CD4-positive, alpha-beta T cell treated with Interleukin-2 at 100 ng/mL for 4 hours (primary cell): ENCODE measurements around the gene TEDC2.
"Not testable (repeated sequence)": the region's sequence is repeated elsewhere in the genome, so short reads cannot be mapped to it uniquely, and the experiment has no call there.

Experiments used
- DNase-seq: peaks from one replicate; pipeline ENCODE4 v3.0.0-alpha.2; 2020; ENCODE audit warnings: low spot score

Gene TEDC2

DNA sequence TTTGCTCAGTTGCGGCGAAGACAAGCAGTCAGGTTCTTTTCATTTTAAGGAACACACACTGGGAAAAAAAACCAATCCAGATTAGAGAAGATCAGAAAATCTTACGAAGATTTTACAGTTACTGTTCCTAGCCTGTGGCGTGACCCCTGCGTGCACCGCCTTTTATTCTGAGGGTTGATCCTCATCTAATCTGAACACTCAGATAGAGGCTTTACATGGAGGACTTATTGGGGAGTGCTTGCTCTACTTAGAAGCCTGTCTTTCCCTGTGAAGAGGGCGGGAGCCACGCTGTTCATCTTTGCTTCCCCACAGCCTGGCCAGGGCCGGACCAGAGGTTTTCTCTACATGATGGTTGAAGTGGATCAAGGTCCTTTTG lies 16.4 kb downstream of the TEDC2 start:
- no peak for DNase-seq

DNA sequence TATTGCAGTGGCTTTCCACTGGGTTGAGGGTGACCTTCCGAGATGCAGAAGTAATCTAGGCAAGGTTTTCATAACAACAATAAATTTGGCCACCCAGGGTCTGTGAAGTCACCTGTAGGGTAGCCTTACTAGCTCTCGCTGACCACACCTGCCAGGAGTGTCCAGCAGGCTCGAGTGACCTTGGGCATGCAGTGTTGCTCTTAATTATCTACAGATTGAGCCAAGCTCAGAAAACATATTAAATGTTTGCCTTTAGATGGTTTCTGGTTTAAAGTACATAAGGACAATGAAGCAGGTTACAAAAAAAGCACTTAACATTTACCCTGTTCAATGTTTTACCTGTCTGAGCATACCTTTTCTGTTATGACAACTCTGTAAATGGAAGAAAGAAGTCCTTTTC lies 16.8 kb downstream of the TEDC2 start:
- DNase-seq, result no peak

DNA sequence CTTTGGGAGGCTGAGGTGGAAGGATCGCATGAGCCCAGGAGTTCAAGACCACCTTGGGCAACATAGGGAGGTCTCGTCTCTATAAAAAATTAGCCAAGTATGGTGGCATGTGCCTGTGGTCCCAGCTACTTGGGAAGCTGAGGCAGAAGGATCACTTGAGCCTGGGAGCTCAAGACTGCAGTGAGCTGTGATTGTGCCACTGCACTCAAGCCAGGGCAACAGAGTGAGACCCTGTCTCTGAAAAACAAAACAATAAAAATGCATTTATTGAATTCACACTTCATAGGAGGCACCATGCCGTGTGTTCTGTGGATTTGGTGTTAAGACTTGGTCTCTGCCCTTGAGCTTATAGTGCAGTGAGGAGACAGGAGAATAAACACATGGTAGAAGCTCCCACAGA lies 17.4 kb downstream of the TEDC2 start:
- no peak for DNase-seq

DNA sequence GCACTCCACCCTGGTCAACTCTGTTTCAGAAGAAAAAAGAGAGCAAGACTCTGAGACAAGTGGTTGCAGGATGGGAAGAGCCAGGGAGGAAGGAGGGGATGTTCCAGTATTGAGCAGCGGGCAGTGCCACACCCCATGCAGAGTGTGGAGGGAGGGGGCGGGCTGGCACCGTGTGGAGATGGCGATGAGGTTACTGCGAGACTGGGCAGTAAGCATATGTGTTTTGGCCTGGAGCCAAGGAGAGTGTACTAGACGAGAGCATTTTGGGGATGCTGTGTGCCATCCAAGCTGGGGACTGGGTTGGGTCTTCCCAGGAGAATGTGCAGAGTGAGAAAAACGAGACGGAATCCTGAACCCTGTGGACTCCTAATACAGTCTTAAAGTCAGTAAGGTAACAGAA lies 18.4 kb downstream of the TEDC2 start:
- no peak for DNase-seq

DNA sequence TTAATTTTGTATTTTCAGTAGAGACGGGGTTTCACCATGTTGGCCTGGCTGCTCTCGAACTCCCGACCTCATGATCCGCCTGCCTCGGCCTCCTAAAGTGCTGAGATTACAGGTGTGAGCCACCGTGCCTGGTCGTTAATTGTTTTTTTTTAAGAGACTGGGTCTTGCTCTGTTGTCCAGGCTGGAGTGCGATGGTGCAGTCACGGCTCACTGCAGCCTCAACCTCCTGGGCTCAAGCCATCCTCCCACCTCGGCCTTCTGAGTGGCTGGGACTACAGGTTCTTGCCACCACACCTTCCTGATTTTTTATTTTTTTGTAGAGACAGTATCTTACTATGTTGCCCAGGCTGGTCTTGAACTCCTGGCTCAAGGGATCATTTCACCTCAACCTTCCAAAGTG lies 20.1 kb downstream of the TEDC2 start:
- DNase-seq, result not testable (repeated sequence)

DNA sequence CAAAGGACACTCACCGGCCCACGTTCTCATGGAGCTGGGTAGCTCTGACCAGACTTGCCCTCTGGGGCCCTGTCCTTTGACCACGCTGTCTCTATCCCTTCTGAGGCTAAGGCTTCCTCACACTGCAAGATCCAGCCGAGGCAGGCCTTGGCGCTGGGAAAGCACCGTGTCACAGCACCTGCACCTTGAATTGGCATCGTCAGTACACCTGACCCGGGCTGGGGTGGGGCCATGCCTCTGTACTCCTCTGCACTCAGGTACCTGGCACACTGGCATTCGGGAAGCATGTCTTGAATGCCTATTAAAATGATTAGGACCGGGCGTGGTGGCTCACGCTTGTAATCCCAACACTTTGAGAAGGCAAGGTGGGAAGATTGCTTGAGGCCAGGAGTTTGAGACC lies 21.0 kb downstream of the TEDC2 start:
- DNase-seq, result no peak

DNA sequence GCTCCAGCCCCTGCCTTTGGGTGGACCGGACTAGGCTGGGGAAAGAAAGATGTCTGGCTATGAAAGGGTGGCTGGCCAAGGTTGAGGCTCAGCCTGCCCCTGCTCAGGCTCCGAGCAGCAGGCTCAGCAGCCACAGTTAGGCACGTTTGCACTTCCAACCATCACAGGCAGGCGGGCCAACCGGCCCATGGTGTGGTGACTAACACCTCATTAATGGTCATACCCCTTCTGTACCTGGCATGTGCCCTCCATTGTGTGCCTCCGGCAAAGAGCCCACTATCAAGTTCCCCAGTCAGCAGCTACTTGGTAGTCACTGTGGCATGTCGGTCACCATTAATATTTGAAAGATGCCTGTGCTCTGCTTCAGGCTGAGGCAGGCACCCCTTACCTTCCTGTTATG lies 21.8 kb downstream of the TEDC2 start:
- no peak for DNase-seq

DNA sequence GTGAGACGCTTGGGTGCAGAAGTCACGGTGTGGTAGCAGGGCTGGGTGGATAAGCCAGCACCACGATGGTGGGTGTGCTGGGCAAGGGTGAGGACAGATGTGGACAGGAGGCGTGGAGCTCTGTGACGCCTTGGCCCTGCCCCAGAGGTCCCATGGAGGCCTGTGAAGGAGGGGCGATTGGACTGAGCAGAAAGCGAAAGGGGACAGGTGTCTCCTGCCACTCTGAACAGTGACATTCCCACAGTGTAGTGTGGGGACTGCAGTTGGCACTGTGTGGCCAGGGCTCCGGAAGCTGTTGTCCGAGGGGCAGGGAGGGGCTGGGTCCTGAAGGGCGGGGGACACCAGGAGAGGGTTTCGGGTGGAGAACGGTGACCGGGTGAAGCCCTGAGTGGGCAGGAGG lies 22.3 kb downstream of the TEDC2 start:
- DNase-seq, result no peak

DNA sequence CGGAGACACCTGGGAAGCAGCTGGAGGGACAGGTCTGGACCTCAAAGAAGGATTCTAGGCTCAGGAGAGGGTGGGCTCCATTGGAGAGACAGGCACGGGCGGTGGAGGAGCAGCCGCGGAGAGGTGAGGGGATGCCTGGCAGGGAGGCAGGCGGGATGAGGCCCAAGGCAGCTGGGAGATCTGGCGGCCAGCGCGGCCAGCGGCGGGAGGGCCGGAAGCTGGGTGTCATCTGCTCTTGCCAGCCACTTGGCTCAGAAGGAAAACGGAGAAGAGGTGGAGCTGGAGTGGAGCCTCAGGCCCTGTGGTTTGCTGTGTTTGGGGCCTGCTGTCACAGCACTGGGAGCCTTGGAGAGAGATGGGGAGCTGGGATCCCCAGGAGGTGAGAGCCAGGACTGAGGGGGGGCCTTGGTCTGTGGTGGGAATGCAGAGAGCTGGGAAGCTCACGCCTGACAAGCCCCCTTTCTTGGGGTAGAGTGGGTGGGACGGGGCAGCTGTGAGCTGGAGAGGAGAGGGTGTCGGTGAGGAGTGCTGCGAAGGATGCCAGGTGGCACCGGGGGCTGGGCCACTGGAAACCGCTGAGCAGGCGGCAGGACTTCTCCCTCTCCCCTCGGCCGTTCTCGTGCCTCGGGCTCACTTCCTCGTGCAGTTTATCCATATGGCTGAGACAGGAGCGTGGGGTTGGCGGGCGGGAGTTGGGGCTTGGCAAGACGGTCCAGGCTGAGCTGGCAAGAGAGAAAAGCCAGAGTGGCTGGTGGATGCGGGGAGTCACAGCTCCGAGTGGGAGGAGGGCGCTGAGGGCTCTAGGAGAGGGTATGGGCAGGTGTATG lies 23.0 kb downstream of the TEDC2 start:
- DNase-seq, result no peak

DNA sequence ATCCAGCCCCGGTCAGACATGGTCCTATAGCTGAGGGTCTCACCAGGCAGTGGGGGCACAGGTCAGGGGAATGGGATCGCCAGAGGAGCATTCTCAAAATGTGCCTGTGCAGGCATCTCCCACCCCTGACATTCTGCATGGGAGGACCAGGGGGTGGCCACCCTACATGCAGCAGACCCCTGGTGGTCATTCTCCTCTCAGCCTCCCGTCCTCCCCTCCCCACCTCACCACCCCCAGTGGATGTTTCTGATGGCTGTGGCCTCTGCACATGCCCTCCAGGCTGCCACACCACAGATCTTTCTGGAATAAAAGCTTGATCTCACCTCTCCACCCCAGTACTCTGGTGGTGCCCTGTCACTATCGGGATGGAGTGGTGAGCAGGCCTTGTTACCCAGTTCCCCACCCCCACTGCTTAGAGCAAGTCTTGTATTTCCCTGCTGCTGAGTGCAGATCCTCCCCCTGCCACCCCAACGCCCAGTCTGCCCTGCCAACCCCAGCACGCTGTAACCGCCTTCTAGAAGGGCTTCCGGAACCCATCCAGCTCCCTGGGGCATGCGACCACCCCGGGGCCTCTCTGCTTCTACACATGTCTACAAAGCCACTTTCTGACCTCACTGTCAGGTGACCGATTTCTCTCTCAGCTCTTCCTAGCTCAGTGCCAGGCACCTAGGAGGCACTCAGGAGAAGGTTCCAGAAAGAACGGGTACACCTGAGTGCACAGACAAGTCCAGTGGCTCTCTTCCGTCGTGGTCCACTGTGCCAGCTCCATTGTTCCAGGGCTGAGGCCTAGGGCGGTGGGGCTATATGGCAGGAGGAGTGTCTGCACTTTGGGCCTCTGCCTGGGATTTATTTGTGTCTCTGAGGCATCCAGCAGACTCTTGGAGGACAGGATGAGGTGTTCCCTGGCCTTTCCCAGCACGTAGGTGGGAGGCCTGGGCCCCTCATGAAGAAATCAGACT lies 24.3 kb downstream of the TEDC2 start:
- DNase-seq, result no peak

DNA sequence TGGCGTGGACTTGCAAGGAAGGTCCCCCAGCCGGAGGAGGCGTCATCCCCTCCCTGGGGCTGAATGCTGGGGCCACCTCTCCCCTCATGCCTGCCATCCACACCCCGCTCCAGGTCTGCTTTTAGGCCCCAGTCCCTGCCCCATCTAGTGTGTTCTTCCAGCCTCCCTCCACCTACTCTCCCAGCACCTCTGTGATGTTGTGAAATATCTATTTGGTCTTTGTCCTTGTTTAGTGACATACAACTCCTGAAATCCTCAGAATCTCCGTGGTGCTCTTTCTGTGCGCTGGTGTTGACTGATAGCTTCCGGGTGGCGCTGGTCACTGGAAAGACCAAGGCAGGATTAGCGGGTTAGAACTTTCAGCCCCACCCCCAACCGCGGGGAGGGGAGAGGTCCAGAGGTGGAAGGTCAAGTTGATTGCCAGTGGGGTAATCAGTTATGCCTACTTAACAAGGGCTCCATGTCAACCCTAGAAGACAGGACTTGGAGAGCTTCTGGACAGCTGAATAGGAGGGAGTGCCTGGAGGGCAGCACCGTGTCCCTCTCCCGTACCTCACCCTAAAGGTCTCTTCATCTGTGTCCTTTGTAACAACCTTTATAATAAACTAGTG lies 25.1 kb downstream of the TEDC2 start:
- DNase-seq, result no peak

DNA sequence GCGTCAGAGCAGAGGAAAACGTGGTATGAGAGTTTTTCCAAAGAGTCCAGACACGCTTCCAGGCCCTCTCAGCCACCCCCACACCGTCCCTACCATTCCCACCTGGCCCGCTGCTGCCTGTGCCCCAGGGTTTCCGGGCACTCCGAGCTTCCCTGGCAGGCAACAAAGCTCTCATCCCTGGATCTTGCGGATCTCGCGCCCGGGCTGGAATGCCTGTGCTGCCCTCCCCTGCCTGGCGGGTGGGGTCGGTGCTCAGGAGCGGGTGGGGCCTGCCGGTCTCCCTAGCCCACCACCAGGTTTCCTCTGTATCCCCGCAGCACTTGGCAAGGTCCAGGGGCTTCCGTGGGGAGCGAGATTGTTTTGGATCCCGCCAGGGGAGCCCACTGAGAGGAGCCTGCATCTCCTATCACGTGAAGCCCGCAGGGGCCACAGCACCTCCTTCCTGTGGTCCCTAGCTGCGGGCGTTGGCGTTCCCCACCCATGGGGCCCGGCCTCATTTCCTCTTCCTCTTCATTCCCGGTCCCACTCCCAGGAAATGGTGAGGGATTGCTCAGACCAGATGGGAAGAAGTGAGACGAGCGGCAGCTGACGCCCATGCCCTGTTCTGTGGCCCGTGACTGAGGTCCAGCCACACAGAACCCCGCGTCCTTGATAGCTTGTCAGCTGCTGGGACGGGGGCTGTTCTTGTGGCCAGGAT lies 26.1 kb downstream of the TEDC2 start:
- no peak for DNase-seq

DNA sequence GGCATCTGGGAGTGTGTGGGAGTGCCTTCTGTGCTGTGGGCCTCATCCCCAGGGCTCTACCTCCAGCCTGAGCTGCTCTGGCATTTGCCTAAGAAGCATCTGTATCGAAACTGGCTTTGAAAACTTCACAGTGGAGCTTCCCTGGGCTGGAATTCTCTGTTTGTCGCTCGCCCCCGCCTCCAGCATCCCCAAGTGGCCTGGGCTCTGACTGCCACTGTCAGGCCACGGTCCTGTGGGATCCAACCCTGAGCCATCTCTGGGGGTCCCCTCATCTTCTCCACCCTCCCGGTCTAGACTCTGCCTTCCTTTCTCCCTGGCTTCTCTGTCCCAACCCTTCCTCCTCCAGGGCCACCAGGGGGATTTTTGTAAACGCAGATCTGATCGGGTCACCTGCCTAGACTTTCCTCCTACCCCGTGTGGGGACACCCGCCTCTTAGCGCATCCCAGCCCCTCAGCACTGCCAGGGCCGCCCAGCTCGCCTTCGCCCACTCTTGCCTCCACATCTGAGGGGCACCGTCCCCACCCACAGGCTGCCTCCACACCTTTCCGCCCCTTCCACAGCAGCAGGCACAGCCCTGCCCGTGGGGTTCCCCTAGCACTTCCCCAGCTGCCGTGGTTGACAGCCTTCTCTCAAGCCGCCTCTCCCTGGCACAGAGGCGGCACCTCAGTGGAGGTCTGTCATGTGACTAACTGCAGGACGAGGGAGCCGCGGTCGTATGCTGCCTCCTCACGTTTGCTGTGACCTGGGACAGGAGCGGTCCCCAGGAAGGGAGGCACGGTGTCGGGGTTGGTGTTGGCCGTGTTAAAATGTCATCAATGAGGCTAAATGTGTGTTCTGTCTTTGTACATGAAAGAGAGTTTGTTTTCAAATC lies 27.0 kb downstream of the TEDC2 start:
- peak; percentile 83 for DNase-seq

DNA sequence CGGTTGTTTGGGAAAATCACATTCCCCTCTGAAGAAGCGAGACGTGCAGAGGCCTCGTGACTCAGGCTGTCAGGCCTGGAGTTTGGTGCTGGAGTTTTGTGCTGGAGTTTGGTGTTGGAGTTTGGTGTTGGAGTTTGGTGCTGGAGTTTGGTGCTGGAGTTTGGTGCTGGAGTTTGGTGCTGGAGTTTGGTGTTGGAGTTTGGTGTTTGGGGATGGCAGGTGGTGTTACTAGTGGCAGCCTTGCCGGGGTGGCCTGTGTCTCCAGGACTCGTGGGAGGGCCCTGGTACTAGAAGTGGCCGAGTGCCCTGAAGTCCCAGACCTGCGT lies 27.6 kb downstream of the TEDC2 start:
- no peak for DNase-seq

DNA sequence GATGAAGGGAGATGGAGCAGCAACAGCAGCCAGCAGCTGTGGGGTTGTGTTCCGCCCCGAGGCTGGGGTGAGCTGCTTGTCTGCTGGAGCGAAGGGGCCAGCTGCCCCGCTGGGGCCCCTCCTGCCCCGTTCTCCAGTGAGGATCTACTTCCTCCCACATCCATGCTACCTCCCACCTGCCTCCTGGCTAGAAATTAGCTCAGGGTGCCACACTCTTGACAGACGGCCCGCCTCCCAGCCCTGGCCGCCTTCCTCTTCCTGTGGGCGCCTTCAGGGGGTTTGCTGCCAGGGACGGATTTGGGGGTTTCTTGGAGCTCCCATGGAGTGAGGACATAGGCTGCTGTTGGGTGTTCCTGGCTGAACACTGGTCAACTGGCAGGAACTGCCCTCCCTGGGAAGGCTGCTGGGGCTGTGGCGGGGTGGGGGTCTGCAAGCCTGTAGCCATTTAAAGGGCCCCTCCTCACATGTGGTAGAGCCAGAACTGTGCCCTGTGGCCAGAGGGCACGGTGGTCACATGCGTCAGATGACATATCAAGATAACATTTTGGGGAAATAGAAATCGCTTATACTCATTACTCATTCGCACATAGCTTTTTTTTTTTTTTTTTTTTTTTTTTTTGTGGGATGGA lies 28.1 kb downstream of the TEDC2 start:
- no peak for DNase-seq

DNA sequence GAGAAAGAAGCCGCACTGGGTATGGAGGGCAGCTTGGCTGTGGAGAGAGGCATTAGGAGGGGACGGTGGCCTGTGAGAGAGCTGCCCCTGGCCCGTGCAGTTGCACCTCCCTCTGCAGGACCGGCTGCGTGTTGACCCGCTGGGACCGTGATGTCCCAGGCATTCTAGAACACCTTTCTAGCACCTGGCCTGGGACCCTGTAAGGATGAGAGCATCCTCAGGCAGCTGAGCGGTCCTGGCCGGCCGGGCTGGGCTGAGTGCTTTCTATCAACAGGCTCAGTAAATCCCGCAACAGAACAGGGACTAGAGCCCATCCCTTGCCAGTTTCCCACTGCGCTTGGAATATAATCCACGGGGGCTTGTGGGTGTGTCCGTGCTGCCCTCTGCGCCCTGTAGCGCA lies 29.7 kb downstream of the TEDC2 start:
- no peak for DNase-seq

DNA sequence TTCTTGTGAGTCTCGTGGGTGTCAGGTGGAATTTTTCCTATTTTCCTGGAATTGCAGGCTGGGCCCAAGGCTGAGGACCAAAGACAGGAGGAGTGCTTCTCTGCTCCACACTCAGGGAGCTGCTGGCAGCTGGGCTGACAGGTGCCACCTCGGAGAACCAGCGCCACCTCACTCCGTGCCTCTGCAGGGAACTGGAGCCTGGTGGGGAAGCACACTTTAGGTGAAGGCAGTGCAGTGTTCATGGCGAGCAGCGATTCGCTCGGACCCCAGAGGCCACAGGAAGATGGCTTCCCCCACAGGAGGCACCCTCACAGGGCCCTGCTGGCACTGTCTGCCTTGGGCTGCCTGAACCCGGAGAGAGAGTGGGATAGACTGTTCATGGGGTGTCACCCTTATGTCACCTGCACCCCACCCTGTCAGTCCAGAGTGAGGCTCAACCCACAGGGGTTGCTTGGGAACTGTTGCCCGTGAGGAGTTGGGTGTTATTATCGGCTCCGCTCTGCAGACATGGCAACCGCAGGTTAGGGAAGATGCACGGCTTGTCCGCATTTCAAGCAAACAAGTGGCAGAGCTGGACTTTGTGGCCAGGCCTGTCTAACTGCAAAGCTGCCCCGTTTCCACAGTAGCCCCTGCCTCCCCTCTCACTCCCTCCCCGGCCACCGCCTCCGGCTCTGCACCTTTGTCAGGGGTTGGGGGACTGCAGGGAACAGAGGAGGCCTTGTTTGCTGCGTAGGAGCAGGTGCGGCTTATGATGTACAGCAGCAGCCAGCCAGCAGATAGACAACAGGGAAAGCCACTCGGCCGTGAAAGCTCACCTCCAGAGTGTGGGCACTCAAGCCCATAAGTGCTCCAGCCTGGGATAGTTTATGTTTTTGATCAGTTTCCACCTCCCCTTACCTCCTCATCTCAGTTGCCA lies 30.5 kb downstream of the TEDC2 start:
- no peak for DNase-seq

DNA sequence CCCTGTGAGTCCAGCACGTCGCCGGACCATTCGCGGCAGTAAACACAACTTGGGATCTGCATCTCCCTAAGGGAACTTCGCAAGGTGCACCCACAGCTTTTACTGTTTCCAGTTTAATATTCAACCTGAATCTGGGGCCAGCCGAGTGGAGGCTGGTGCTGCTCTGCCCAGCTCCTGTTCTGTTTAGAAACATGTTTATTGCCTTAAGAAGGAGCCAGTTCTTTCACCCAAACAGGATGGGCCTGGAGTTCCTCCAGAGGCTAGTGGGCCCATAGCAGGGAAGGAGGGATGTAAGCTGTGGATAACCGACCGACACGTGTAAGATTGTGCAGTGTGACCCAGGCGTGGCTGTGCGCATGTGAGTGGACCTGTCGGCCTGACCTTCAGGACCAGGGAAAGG lies 32.4 kb downstream of the TEDC2 start:
- DNase-seq, result no peak

DNA sequence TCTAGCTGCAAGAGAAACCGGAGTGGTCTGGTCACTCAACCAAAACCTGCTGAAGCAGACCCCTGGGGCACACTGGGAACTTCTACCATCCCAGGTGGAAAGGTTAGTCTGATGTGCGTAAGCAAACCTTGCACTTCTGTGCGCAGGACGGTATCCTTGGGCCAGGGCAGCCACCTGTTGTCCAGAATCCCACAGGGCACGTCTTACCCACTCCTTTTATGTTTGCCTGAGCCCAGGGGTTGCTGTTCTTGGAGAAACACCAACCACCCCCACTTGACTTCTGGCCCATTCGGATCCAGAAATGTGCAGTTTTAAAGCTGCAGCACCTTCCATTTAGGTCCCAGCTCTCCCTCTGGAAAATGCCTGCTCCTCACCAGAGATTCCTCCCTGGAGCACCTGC lies 33.7 kb downstream of the TEDC2 start:
- no peak for DNase-seq

DNA sequence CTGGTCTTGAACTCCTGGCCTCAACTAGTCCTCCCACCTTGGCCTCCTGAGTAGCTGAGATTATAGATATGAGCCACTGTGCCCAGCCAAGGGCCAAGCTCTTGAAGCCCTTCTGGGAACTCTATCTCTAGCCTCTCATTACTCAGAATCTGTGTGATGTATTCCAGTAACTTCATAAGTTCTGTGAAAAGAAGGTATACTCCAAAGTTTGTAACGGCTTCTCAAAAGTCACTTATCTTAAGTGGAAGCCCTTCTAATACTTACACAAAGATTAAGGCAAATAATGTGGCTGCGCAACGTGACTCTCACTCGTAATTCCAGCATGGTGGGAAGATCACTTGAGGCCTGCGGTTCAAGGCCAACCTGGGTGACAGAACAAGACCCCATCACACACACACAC lies 34.7 kb downstream of the TEDC2 start:
- no peak for DNase-seq
